Measurements from ENCODE around the gene SLC2A8. TPM values are rescaled to one million over a fixed set of nuclear protein-coding genes. Genes with fewer than 3 reads are reported as not detected.

The SLC2A8 gene
- total and polyA plus RNA-seq, 2 donors (not counting 1 experiment from before 2014, with no cell fraction given): 8.3 to 14.2 TPM

- TF ChIP-seq CTCF (IDR thresholded peaks at IDR 0.05) (no peak), EZH2 (IDR thresholded peaks at IDR 0.05; ENCODE audit: borderline replicate concordance, insufficient read depth, low read depth, low read length, poor library complexity, severe bottlenecking) (no peak)
- H3K79me2 ChIP-seq (ENCODE audit: control insufficient read depth, insufficient read depth, low read length): peaks cover 62% of the 10 kb centered on the region
- Mint-ChIP-seq H3K4me3 (peak overlapping the region; percentile 99), H3K4me1 (peaks cover 41% of the 10 kb centered on the region), H3K27ac (peak overlapping the region; percentile 95), H3K9me3 (ENCODE audit: insufficient read depth) (no peaks in the 10 kb centered on the region), H3K27me3 (no peaks in the 10 kb centered on the region)
- no peaks in the 10 kb centered on the region for H3K27me3 ChIP-seq (replicated peaks in 1 of 4; ENCODE audit: control extremely low read depth in 1 of 4, control insufficient read depth in 3 of 4, insufficient read depth in 4 of 4, low read length in 3 of 4)
- H3K4me3 ChIP-seq (ENCODE audit: control extremely low read depth in 1 of 5, extremely low read depth in 1 of 5, insufficient read depth in 1 of 5, low read depth in 2 of 5, low read length in 4 of 5): peak overlapping the region; percentile 73 to 97 (median 86)
- H3K4me2 ChIP-seq (replicated peaks; ENCODE audit: low read depth, low read length, poor library complexity, severe bottlenecking): peak overlapping the region; percentile 87
- H3K27ac ChIP-seq (ENCODE audit: low read length in 2 of 2): peak overlapping the region; percentile 56 to 75
- peaks cover 7% of the 10 kb centered on the region for H4K20me1 ChIP-seq (ENCODE audit: control insufficient read depth, insufficient read depth, low read length, poor library complexity, severe bottlenecking)
- H3K4me1 ChIP-seq (ENCODE audit: control insufficient read depth in 2 of 2, insufficient read depth in 2 of 2, low read length in 2 of 2): peaks cover 19 to 29% of the 10 kb centered on the region in 2 donors
- ChIA-PET CTCF (interaction anchor here (1.3 to 1.8 kb wide), 2 partner anchors 27 to 28 kb away, joined by 5 read pairs; partner anchors contain the start of genes LRSAM1, RPL12 and SLC2A8), POLR2A (interaction anchor here (1.0 to 1.8 kb wide), 4 partner anchors 27 to 642 kb away, joined by 4 to 8 read pairs (median 4); partner anchors contain the start of genes LRSAM1, RPL12 and SLC2A8)
- peak overlapping the region; percentile 87 for H3K9ac ChIP-seq (ENCODE audit: low read length)
- peaks cover 0 to 4% of the 10 kb centered on the region in 2 experiments for H3K36me3 ChIP-seq (replicated peaks in 1 of 2; ENCODE audit: control extremely low read depth in 1 of 2, control insufficient read depth in 1 of 2, extremely low read depth in 1 of 2, insufficient read depth in 2 of 2, low read length in 1 of 2)
- H3K9me3 ChIP-seq (ENCODE audit: control extremely low read depth in 1 of 3, control insufficient read depth in 2 of 3, insufficient read depth in 1 of 3, low read length in 2 of 3): no peaks in the 10 kb centered on the region
- intact Hi-C loops (cut with micrococcal nuclease): no loop called here
- no peak for ATAC-seq (ENCODE audit: low read depth)
- 0% methylated on average over 2 of the region's 9 CpGs for WGBS (ENCODE audit: insufficient coverage)
- DNase-seq: no peak
- peak overlapping the region; percentile 92 for H2AFZ ChIP-seq (ENCODE audit: insufficient read depth, low read depth, low read length, poor library complexity, severe bottlenecking)
Measured at GRCh38 chr9:127423476-127423933, 26.5 kb downstream of the SLC2A8 start.
